ENCODE data around the gene PPP1R9A. TPM values are rescaled to one million over a fixed set of nuclear protein-coding genes. Genes with fewer than 3 reads are reported as not detected.

The PPP1R9A gene
- total RNA-seq, 1 donor from 2014 or later: 14.1 TPM

- TF ChIP-seq CTCF (conservative IDR thresholded peaks at IDR 0.05; ENCODE audit: low read depth, low read length): no peak
- H3K4me3 ChIP-seq (ENCODE audit: low read depth, low read length): no peak overlapping the region
- DNase-seq (ENCODE audit: low read depth): no peak
Observed at GRCh38 chr7:94898340-94898739, 9.1 kb upstream of the PPP1R9A start.

- TF ChIP-seq CTCF (conservative IDR thresholded peaks at IDR 0.05; ENCODE audit: low read depth, low read length): no peak
- H3K4me3 ChIP-seq (ENCODE audit: low read depth, low read length): no peak overlapping the region
- DNase-seq (ENCODE audit: low read depth): no peak
Observed at GRCh38 chr7:94901981-94902380, 5.4 kb upstream of the PPP1R9A start.

GRCh38 chr7:94903971-94904370, 3.4 kb upstream of the PPP1R9A start:
- TF ChIP-seq CTCF (conservative IDR thresholded peaks at IDR 0.05; ENCODE audit: low read depth, low read length): no peak
- H3K4me3 ChIP-seq (ENCODE audit: low read depth, low read length): no peak overlapping the region
- no peak for DNase-seq (ENCODE audit: low read depth)

GRCh38 chr7:94904982-94905381, 2.4 kb upstream of the PPP1R9A start:
- no peak for TF ChIP-seq CTCF (conservative IDR thresholded peaks at IDR 0.05; ENCODE audit: low read depth, low read length)
- no peak for DNase-seq (ENCODE audit: low read depth)
- H3K4me3 ChIP-seq (ENCODE audit: low read depth, low read length): no peak overlapping the region

GRCh38 chr7:94906065-94906851, 1.1 kb upstream of the PPP1R9A start:
- no peak for DNase-seq (ENCODE audit: low read depth)
- no peak overlapping the region for H3K4me3 ChIP-seq (ENCODE audit: low read depth, low read length)
- no peak for TF ChIP-seq CTCF (conservative IDR thresholded peaks at IDR 0.05; ENCODE audit: low read depth, low read length)

- peak overlapping the region; percentile 75 for H3K4me3 ChIP-seq (ENCODE audit: low read depth, low read length)
- DNase-seq (ENCODE audit: low read depth): no peak
- TF ChIP-seq CTCF (conservative IDR thresholded peaks at IDR 0.05; ENCODE audit: low read depth, low read length): no peak
Observed at GRCh38 chr7:94907811-94908322, 473 bp downstream of the PPP1R9A start.
